ENCODE data around the gene MESP2. TPM values are rescaled to one million over a fixed set of nuclear protein-coding genes. Genes with fewer than 3 reads are reported as not detected.

MESP2 gene
- total RNA-seq, 1 experiment from 2014 or later, result 0.26 TPM

GRCh38 chr15:89749054-89749453 is 27.1 kb upstream of the MESP2 start:
- Histone ChIP-seq H3K27ac (ENCODE audit: low read depth, low read length, poor library complexity, severe bottlenecking) (no peak overlapping the region), H3K9me3 (ENCODE audit: low read depth, low read length, poor library complexity, severe bottlenecking) (no peaks in the 10 kb centered on the region), H3K27me3 (replicated peaks; ENCODE audit: insufficient read depth, low read depth, low read length, poor library complexity) (no peaks in the 10 kb centered on the region), H3K4me1 (ENCODE audit: insufficient read depth, low read length, poor library complexity, severe bottlenecking) (peaks cover 10% of the 10 kb centered on the region), H3K4me3 (ENCODE audit: low read depth, low read length, poor library complexity, severe bottlenecking) (no peak overlapping the region), H3K36me3 (ENCODE audit: insufficient read depth, low read length, poor library complexity, severe bottlenecking) (no peaks in the 10 kb centered on the region)
- no peak for DNase-seq (ENCODE audit: low spot score)
- no peak for TF ChIP-seq EZH2 (IDR thresholded peaks at IDR 0.05; ENCODE audit: borderline replicate concordance, low read depth, low read length, poor library complexity, severe bottlenecking)
- TF ChIP-seq CTCF (conservative IDR thresholded peaks at IDR 0.05; ENCODE audit: low read depth, low read length), result no peak
- CTCF ChIA-PET, result interaction anchor here (1.4 to 2.1 kb wide), 2 partner anchors 9 to 126 kb away, joined by 5 read pairs; no protein-coding TSS in a partner anchor
- BruUV-seq (replicated peaks), result no TSS peak
- POLR2A ChIA-PET (ENCODE audit: low non-redundant PET), result no interaction called here
- intact Hi-C loops (cut with micrococcal nuclease; ENCODE audit: unreplicated experiment), result no loop called here

GRCh38 chr15:89749526-89749925 is 26.6 kb upstream of the MESP2 start:
- BruUV-seq (replicated peaks), result no TSS peak
- Histone ChIP-seq H3K27ac (ENCODE audit: low read depth, low read length, poor library complexity, severe bottlenecking) (no peak overlapping the region), H3K36me3 (ENCODE audit: insufficient read depth, low read length, poor library complexity, severe bottlenecking) (no peaks in the 10 kb centered on the region), H3K4me1 (ENCODE audit: insufficient read depth, low read length, poor library complexity, severe bottlenecking) (peaks cover 10% of the 10 kb centered on the region), H3K9me3 (ENCODE audit: low read depth, low read length, poor library complexity, severe bottlenecking) (no peaks in the 10 kb centered on the region), H3K4me3 (ENCODE audit: low read depth, low read length, poor library complexity, severe bottlenecking) (peak overlapping the region; percentile 69), H3K27me3 (replicated peaks; ENCODE audit: insufficient read depth, low read depth, low read length, poor library complexity) (no peaks in the 10 kb centered on the region)
- intact Hi-C loops (cut with micrococcal nuclease; ENCODE audit: unreplicated experiment), result no loop called here
- ChIA-PET POLR2A (ENCODE audit: low non-redundant PET) (no interaction called here), CTCF (interaction anchor here (1.4 to 2.1 kb wide), 2 partner anchors 9 to 125 kb away, joined by 5 read pairs; no protein-coding TSS in a partner anchor)
- TF ChIP-seq EZH2 (IDR thresholded peaks at IDR 0.05; ENCODE audit: borderline replicate concordance, low read depth, low read length, poor library complexity, severe bottlenecking), result no peak
- TF ChIP-seq CTCF (conservative IDR thresholded peaks at IDR 0.05; ENCODE audit: low read depth, low read length), result no peak
- DNase-seq (ENCODE audit: low spot score), result no peak

GRCh38 chr15:89749951-89750559 is 26.1 kb upstream of the MESP2 start:
- BruUV-seq (replicated peaks), result TSS peak; percentile 72
- intact Hi-C loops (cut with micrococcal nuclease; ENCODE audit: unreplicated experiment), result loop anchor here (10.0 kb wide), 1 partner anchor 205 kb away; no protein-coding TSS in a partner anchor
- DNase-seq (ENCODE audit: low spot score), result peak; percentile 17
- CTCF ChIA-PET, result interaction anchor here (1.3 to 2.1 kb wide), 3 partner anchors 10 to 125 kb away, joined by 5 to 6 read pairs (median 5); no protein-coding TSS in a partner anchor
- TF ChIP-seq EZH2 (IDR thresholded peaks at IDR 0.05; ENCODE audit: borderline replicate concordance, low read depth, low read length, poor library complexity, severe bottlenecking) (no peak), CTCF (conservative IDR thresholded peaks at IDR 0.05; ENCODE audit: low read depth, low read length) (no peak)
- Histone ChIP-seq H3K36me3 (ENCODE audit: insufficient read depth, low read length, poor library complexity, severe bottlenecking) (no peaks in the 10 kb centered on the region), H3K9me3 (ENCODE audit: low read depth, low read length, poor library complexity, severe bottlenecking) (no peaks in the 10 kb centered on the region), H3K27ac (ENCODE audit: low read depth, low read length, poor library complexity, severe bottlenecking) (peak overlapping the region; percentile 76), H3K4me3 (ENCODE audit: low read depth, low read length, poor library complexity, severe bottlenecking) (peak overlapping the region; percentile 69), H3K27me3 (replicated peaks; ENCODE audit: insufficient read depth, low read depth, low read length, poor library complexity) (no peaks in the 10 kb centered on the region), H3K4me1 (ENCODE audit: insufficient read depth, low read length, poor library complexity, severe bottlenecking) (peaks cover 10% of the 10 kb centered on the region)
- POLR2A ChIA-PET (ENCODE audit: low non-redundant PET), result no interaction called here

All from A673 (cell line).